HepG2 (cell line): ENCODE measurements around the gene POTEJ. TPM values are rescaled to one million over a fixed set of nuclear protein-coding genes. Genes with fewer than 3 reads are reported as not detected.

Experiments used
- polyA plus RNA-seq, 8 experiments: library from polyadenylated mRNA; depleted of rRNA in 3 of 8; stranded (reverse) in 7 of 8; unstranded in 1 of 8; fragments of >200 nt; fragmentation: Illumina TruSeq in 4 of 8; extraction: Trizol in 4 of 8; gene quantifications; 2 replicates each; pipeline versions ENCODE4 v1.2.1 to v1.2.3, GENCODE V29; 2011 to 2016; ENCODE audit warnings: low read depth in 4 of 8, missing spikeins in 1 of 8, mixed read lengths in 1 of 8; ENCODE audit not compliant: insufficient read depth in 1 of 8
- small RNA-seq, 3 experiments: library from RNA; depleted of rRNA; stranded (forward); fragments of <200 nt; gene quantifications; one replicate each; pipeline ENCODE3, GENCODE V24; 2012; ENCODE audit warnings: low read depth in 2 of 3, low replicate concordance in 1 of 3; ENCODE audit not compliant: insufficient read length in 3 of 3, insufficient read depth in 2 of 3
- total RNA-seq, 5 experiments: library from RNA; depleted of rRNA; stranded (reverse); fragments of >200 nt; fragmentation: Illumina TruSeq; extraction: Trizol; gene quantifications; 2 replicates each; pipeline ENCODE4 v1.2.3, GENCODE V29; 2016; ENCODE audit warnings: low read depth in 1 of 5

POTEJ gene
- total and polyA plus RNA-seq, 2 of the 13 experiments (the other 11 are each of a cell fraction or from before 2014, with no cell fraction given) = 0.04 TPM; not detected in 1

Small RNA genes lying within 50 kb of the gene (small RNA-seq; reads per million reads assigned to genes)
- gene RF00017 = 0 reads per million in 3 experiments
- gene RNU6-848P = 0 reads per million in 3 experiments

Other genes starting within 250 kb of the POTEJ start
- gene POTEI, start 102.1 kb upstream of the POTEJ start, total RNA-seq (2016; rRNA removed; fragmentation: Illumina TruSeq; extraction: Trizol) = 0.48 and 1.5 TPM in 2 replicates
- 0.29 and 0.33 TPM in 2 replicates for gene POTEI, start 102.1 kb upstream of the POTEJ start, polyA plus RNA-seq (2011; rRNA removed)
- not detected in 2 replicates for gene CFC1B, start 90.2 kb upstream of the POTEJ start, total RNA-seq (2016; rRNA removed; fragmentation: Illumina TruSeq; extraction: Trizol)
- not detected in 2 replicates for gene CFC1B, start 90.2 kb upstream of the POTEJ start, polyA plus RNA-seq (2011; rRNA removed)
- gene CFC1, start 11.9 kb upstream of the POTEJ start, total RNA-seq (2016; rRNA removed; fragmentation: Illumina TruSeq; extraction: Trizol) = not detected in 2 replicates
- gene CFC1, start 11.9 kb upstream of the POTEJ start, polyA plus RNA-seq (2011; rRNA removed) = not detected in 2 replicates
- not detected in 2 replicates for gene GPR148, start 117.6 kb downstream of the POTEJ start, total RNA-seq (2016; rRNA removed; fragmentation: Illumina TruSeq; extraction: Trizol)
- not detected in 2 replicates for gene GPR148, start 117.6 kb downstream of the POTEJ start, polyA plus RNA-seq (2011; rRNA removed)
- not detected in 2 replicates for gene AMER3, start 144.1 kb downstream of the POTEJ start, total RNA-seq (2016; rRNA removed; fragmentation: Illumina TruSeq; extraction: Trizol)
- not detected in 2 replicates for gene AMER3, start 144.1 kb downstream of the POTEJ start, polyA plus RNA-seq (2011; rRNA removed)
- 0.11 TPM in 1 of 2 replicates, not detected in the other for gene ARHGEF4, start 225.5 kb downstream of the POTEJ start, total RNA-seq (2016; rRNA removed; fragmentation: Illumina TruSeq; extraction: Trizol)
- gene ARHGEF4, start 225.5 kb downstream of the POTEJ start, polyA plus RNA-seq (2011; rRNA removed) = 0.08 and 0.13 TPM in 2 replicates